Measurements from ENCODE around the gene HPSE2.

DNA sequence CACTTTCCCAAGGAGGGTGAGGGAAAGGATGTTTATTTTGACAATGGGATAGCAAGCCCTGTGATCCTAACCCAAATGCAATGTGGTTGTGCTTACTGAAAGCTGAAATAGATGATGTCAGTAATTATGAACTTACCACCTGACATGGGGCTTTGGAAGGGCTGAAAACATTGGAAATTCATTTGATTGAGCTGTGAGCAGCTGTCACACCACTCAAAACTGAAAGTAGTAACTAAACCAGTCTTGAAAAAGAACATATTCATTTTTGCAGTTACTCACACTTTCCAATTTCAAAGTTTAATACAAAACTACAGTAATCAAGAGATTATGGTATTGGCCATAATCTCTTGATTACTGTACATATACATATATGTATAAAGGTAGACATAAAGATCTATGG, 633.4 kb downstream of the HPSE2 start:
- TF ChIP-seq POLR2A (IDR thresholded peaks at IDR 0.05) (no peak), CTCF (IDR thresholded peaks at IDR 0.05) (no peak), POLR2AphosphoS5 (IDR thresholded peaks at IDR 0.05) (no peak)
